Calu3 (cell line): ENCODE data around the gene PSMB1. TPM values are rescaled to one million over a fixed set of nuclear protein-coding genes. Genes with fewer than 3 reads are reported as not detected.

ENCODE experiments used
- BruUV-seq: library from RNA; stranded (reverse); fragments of 400-500 nt; replicated peaks from 2 replicates; lab custom pipeline; 2021; lab: Mats Ljungman, UMichigan
- CTCF ChIA-PET: fragments of 300-600 bp; sonication (Branson Sonifier 250); formaldehyde crosslinking; loops from one replicate; lab custom pipeline; 2022; ENCODE audit warnings: antibody characterized with exemption; lab: Charles Lee
- DNase-seq: peaks from one replicate; pipeline ENCODE4 v3.0.0; 2022
- H3K27ac Mint-ChIP-seq: one replicate; pipeline ENCODE4 v1.8.0; 2022; ENCODE audit warnings: mixed read lengths; ENCODE audit not compliant: unreplicated experiment
- H3K27me3 Mint-ChIP-seq: one replicate; pipeline ENCODE4 v1.8.0; 2022; ENCODE audit warnings: mixed read lengths; ENCODE audit not compliant: unreplicated experiment
- H3K36me3 Mint-ChIP-seq: one replicate; pipeline ENCODE4 v1.8.0; 2022; ENCODE audit warnings: mild to moderate bottlenecking, moderate library complexity, mixed read lengths; ENCODE audit not compliant: insufficient read depth, unreplicated experiment
- H3K4me1 Mint-ChIP-seq: one replicate; pipeline ENCODE4 v1.8.0; 2022; ENCODE audit warnings: mild to moderate bottlenecking, low read depth, mixed read lengths; ENCODE audit not compliant: unreplicated experiment
- H3K4me3 Mint-ChIP-seq: one replicate; pipeline ENCODE4 v1.8.0; 2022; ENCODE audit warnings: mild to moderate bottlenecking, low read depth, moderate library complexity, mixed read lengths; ENCODE audit not compliant: unreplicated experiment
- H3K9me3 Mint-ChIP-seq: one replicate; pipeline ENCODE4 v1.8.0; 2022; ENCODE audit warnings: low read depth, mixed read lengths; ENCODE audit not compliant: unreplicated experiment
- intact Hi-C: fragments of 100-400 bp; cut with micrococcal nuclease; formaldehyde crosslinking; loops from one replicate; pipeline ENCODE4 v1.10.0; 2022; ENCODE audit not compliant: unreplicated experiment
- total RNA-seq: library from RNA; stranded (reverse); gene quantifications from 2 replicates; pipeline ENCODE4 v1.2.3, GENCODE V29; 2022
- TF ChIP-seq, protein P1 (sequence below): fragments of 200-600 bp; IDR thresholded peaks from one replicate; pipeline ENCODE4 v1.8.0; 2022; ENCODE audit warnings: antibody characterized with exemption; ENCODE audit not compliant: unreplicated experiment

Gene PSMB1
- total RNA-seq, 1 experiment from 2014 or later = 156 TPM

- Mint-ChIP-seq H3K27ac (no peak overlapping the region), H3K9me3 (no peaks in the 10 kb centered on the region), H3K4me3 (no peak overlapping the region), H3K27me3 (no peaks in the 10 kb centered on the region), H3K4me1 (no peaks in the 10 kb centered on the region), H3K36me3 (peaks cover 20% of the 10 kb centered on the region)
- BruUV-seq = no TSS peak
- intact Hi-C loops = no loop called here
- TF ChIP-seq, protein P1, sequence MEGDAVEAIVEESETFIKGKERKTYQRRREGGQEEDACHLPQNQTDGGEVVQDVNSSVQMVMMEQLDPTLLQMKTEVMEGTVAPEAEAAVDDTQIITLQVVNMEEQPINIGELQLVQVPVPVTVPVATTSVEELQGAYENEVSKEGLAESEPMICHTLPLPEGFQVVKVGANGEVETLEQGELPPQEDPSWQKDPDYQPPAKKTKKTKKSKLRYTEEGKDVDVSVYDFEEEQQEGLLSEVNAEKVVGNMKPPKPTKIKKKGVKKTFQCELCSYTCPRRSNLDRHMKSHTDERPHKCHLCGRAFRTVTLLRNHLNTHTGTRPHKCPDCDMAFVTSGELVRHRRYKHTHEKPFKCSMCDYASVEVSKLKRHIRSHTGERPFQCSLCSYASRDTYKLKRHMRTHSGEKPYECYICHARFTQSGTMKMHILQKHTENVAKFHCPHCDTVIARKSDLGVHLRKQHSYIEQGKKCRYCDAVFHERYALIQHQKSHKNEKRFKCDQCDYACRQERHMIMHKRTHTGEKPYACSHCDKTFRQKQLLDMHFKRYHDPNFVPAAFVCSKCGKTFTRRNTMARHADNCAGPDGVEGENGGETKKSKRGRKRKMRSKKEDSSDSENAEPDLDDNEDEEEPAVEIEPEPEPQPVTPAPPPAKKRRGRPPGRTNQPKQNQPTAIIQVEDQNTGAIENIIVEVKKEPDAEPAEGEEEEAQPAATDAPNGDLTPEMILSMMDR = no peak
- CTCF ChIA-PET = no interaction called here
- DNase-seq = no peak
Measured at GRCh38 chr6:170575250-170575649, 22.1 kb upstream of the PSMB1 start.

- CTCF ChIA-PET = no interaction called here
- no peak overlapping the region for H3K4me3 Mint-ChIP-seq
- no peak overlapping the region for H3K27ac Mint-ChIP-seq
- no peaks in the 10 kb centered on the region for H3K27me3 Mint-ChIP-seq
- no peak for DNase-seq
- H3K4me1 Mint-ChIP-seq = no peaks in the 10 kb centered on the region
- H3K9me3 Mint-ChIP-seq = no peaks in the 10 kb centered on the region
- no TSS peak for BruUV-seq
- H3K36me3 Mint-ChIP-seq = peaks cover 10% of the 10 kb centered on the region
- TF ChIP-seq, protein P1 = no peak
- intact Hi-C loops = no loop called here
Measured at GRCh38 chr6:170572704-170573466, 19.8 kb upstream of the PSMB1 start.

GRCh38 chr6:170564936-170565530, 11.9 kb upstream of the PSMB1 start:
- H3K27me3 Mint-ChIP-seq = no peaks in the 10 kb centered on the region
- no peaks in the 10 kb centered on the region for H3K4me1 Mint-ChIP-seq
- no TSS peak for BruUV-seq

GRCh38 chr6:170561555-170561954, 8.4 kb upstream of the PSMB1 start:
- Mint-ChIP-seq H3K36me3 (peaks cover 10% of the 10 kb centered on the region), H3K27ac (no peak overlapping the region), H3K27me3 (no peaks in the 10 kb centered on the region), H3K4me3 (no peak overlapping the region), H3K9me3 (no peaks in the 10 kb centered on the region), H3K4me1 (no peaks in the 10 kb centered on the region)
- TF ChIP-seq, protein P1 = no peak
- intact Hi-C loops = no loop called here
- DNase-seq = no peak
- CTCF ChIA-PET = no interaction called here
- BruUV-seq = no TSS peak

More at GRCh38 chr6:170564936-170565530, 11.9 kb upstream of the PSMB1 start:
- Mint-ChIP-seq H3K9me3 (no peaks in the 10 kb centered on the region), H3K27ac (no peak overlapping the region), H3K4me3 (no peak overlapping the region), H3K36me3 (peaks cover 10% of the 10 kb centered on the region)
- intact Hi-C loops = no loop called here
- no peak for DNase-seq
- CTCF ChIA-PET = no interaction called here
- TF ChIP-seq, protein P1 = no peak
